Tibial nerve (tissue), 4 donors: ENCODE results near the gene PXN. TPM values are rescaled to one million over a fixed set of nuclear protein-coding genes. Genes with fewer than 3 reads are reported as not detected.

Experiments used
- DNase-seq, 2 donors: peaks; one replicate each; pipeline ENCODE4 v3.0.0-alpha.2; 2019; ENCODE audit warnings: low spot score in 2 of 2
- H3K27ac ChIP-seq, 4 donors: fragments of 200-600 bp; sonication (generic) in 3 of 4; one replicate each; pipeline ENCODE4 v1.5.1; 2017 to 2019; ENCODE audit warnings: mild to moderate bottlenecking in 1 of 4
- H3K27me3 ChIP-seq, 2 donors: fragments of 200-600 bp; sonication (generic) in 1 of 2; one replicate each; pipeline versions ENCODE4 v1.5.1 to v1.6.0; 2017 to 2019
- H3K36me3 ChIP-seq, 3 donors: fragments of 200-600 bp; sonication (generic); one replicate each; pipeline ENCODE4 v1.5.1; 2018 to 2019
- H3K4me1 ChIP-seq, 4 donors: fragments of 200-600 bp; sonication (generic) in 3 of 4; one replicate each; pipeline ENCODE4 v1.5.1; 2017 to 2019
- H3K4me3 ChIP-seq, 4 donors: fragments of 200-600 bp; sonication (generic) in 3 of 4; one replicate each; pipeline ENCODE4 v1.5.1; 2017 to 2019; ENCODE audit warnings: mild to moderate bottlenecking in 1 of 4, moderate library complexity in 1 of 4
- H3K9me3 ChIP-seq, 4 donors: fragments of 200-600 bp; sonication (generic) in 3 of 4; one replicate each; pipeline ENCODE4 v1.5.1; 2017 to 2019
- EP300 ChIP-seq, 2 donors: sonication (generic); formaldehyde crosslinking; IDR thresholded peaks; one replicate each; pipeline ENCODE4 v1.6.1; 2017; ENCODE audit warnings: antibody characterized with exemption in 2 of 2, mild to moderate bottlenecking in 1 of 2
- POLR2A ChIP-seq, 2 donors: fragments of 450-650 bp; IDR thresholded peaks; one replicate each; pipeline ENCODE4 v1.6.1; 2017; ENCODE audit warnings: antibody characterized with exemption in 2 of 2, mild to moderate bottlenecking in 2 of 2, moderate library complexity in 2 of 2
- WGBS, 2 donors: methylation state at CpG; one replicate each; pipeline ENCODE4 v1.1.5; 2018; 5-methylcytosine and 5-hydroxymethylcytosine counted together
- total RNA-seq, 4 donors: library from RNA; depleted of rRNA; stranded (reverse); fragments of >200 nt; gene quantifications; one replicate each; pipeline ENCODE4 v1.1.0, GENCODE V29; 2016
- TF ChIP-seq, protein P1 (sequence below), 5 experiments: fragments of 200-600 bp in 3 of 5; fragments of 450-650 bp in 2 of 5; sonication (generic) in 3 of 5; IDR thresholded peaks; one replicate each; pipeline ENCODE4 v1.5.1; 2016 to 2019; ENCODE audit warnings: antibody characterized with exemption in 5 of 5, mild to moderate bottlenecking in 3 of 5, moderate library complexity in 2 of 5

Gene PXN
- total RNA-seq, 4 donors from 2014 or later = 217 to 428 (median 330) TPM

DNA sequence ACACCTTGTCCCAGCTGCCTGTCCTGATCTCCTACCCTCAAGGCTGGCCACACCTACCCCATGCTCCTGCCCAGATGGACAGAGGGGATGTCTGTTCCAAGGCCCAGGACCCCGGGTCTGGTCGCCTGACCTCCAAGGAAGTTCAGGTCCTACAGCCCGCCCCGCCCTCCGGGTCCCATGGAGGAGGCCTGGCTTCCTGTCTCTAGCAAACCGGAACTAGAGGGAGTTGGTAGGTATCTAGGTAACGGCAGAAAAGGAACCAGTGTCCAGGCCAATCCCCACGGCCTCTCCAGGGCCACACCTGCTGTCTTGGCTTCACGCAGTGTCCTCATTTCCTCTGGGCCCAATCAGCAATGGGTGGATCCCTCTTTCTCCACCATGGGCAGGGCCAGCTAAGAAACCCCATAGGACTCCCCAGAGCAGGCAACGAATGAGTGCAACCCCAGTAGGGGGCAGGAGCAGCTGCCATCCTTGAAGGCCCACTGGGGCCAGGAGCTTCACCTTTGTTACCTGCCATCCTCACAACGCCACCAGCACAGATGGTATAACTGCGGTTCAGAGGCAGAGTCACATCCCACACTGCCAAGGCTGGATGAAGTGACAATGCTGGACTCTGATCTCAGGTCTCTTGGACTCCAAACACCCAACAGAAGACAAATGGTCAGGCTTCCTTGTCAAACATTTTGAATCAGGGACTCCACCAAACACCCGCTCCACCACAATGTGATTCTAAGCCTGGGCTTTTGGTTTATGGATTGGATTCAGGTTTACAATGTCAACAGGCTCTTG is 39.5 kb downstream of the PXN start:
- Histone ChIP-seq H3K4me1 (peaks cover 0 to 94% (median 62%) of the 10 kb centered on the region in 4 donors), H3K4me3 (no peak overlapping the region), H3K36me3 (peaks cover 4 to 41% (median 21%) of the 10 kb centered on the region in 3 donors), H3K9me3 (no peaks in the 10 kb centered on the region), H3K27ac (peak overlapping the region; percentile 15 to 88 (median 73)), H3K27me3 (no peaks in the 10 kb centered on the region)
- TF ChIP-seq, protein P1, sequence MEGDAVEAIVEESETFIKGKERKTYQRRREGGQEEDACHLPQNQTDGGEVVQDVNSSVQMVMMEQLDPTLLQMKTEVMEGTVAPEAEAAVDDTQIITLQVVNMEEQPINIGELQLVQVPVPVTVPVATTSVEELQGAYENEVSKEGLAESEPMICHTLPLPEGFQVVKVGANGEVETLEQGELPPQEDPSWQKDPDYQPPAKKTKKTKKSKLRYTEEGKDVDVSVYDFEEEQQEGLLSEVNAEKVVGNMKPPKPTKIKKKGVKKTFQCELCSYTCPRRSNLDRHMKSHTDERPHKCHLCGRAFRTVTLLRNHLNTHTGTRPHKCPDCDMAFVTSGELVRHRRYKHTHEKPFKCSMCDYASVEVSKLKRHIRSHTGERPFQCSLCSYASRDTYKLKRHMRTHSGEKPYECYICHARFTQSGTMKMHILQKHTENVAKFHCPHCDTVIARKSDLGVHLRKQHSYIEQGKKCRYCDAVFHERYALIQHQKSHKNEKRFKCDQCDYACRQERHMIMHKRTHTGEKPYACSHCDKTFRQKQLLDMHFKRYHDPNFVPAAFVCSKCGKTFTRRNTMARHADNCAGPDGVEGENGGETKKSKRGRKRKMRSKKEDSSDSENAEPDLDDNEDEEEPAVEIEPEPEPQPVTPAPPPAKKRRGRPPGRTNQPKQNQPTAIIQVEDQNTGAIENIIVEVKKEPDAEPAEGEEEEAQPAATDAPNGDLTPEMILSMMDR (IDR thresholded peaks at IDR 0.05) = no peak
- no peak for TF ChIP-seq POLR2A (IDR thresholded peaks at IDR 0.05)
- no peak for TF ChIP-seq EP300 (IDR thresholded peaks at IDR 0.05)
- no peak for DNase-seq
- 59 to 61% methylated on average over 12 to 13 of the region's 13 CpGs for WGBS, 2 donors

DNA sequence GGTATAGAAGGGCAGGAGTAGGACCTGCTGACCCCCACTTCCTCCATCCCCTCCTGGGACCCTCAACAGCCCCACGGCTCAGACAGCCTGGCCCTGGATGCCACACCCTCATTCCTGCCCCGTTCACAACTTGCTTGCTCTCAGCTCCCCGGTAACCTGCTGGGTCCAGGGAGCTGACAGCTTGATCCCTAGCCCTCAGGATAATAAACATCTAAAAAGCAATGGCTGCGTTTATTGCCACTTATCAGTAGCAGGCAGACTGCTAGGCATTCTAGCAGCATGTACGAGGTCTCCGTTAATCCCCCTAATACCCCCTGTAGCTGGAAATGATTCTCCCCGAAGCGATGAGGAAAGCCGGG is 40.4 kb downstream of the PXN start:
- WGBS, 2 donors = 21 to 23% methylated on average over 9 of the region's 9 CpGs
- DNase-seq = no peak
- Histone ChIP-seq H3K4me3 (peak overlapping the region in 2 of 4 donors; percentile 27 to 30), H3K36me3 (peaks cover 4 to 50% (median 25%) of the 10 kb centered on the region in 3 donors), H3K27me3 (no peaks in the 10 kb centered on the region), H3K4me1 (peaks cover 0 to 94% (median 53%) of the 10 kb centered on the region in 4 donors), H3K9me3 (no peaks in the 10 kb centered on the region), H3K27ac (peak overlapping the region; percentile 15 to 88 (median 73))
- TF ChIP-seq POLR2A (IDR thresholded peaks at IDR 0.05) (no peak), EP300 (IDR thresholded peaks at IDR 0.05) (no peak)
- TF ChIP-seq, protein P1 (IDR thresholded peaks at IDR 0.05) = no peak

- DNase-seq = no peak
- H3K27ac ChIP-seq = peak overlapping the region; percentile 15 to 88 (median 73)
- TF ChIP-seq EP300 (IDR thresholded peaks at IDR 0.05) (peak in 1 of 2 donors; percentile 47), POLR2A (IDR thresholded peaks at IDR 0.05) (peak in 1 of 2 donors; percentile 31)
- TF ChIP-seq, protein P1 (IDR thresholded peaks at IDR 0.05) = no peak
- peaks cover 4 to 56% (median 25%) of the 10 kb centered on the region in 3 donors for H3K36me3 ChIP-seq
- peak overlapping the region in 3 of 4 donors; percentile 11 to 30 (median 27) for H3K4me3 ChIP-seq
- WGBS, 2 donors = 36 to 40% methylated on average over 18 to 19 of the region's 25 CpGs
- H3K9me3 ChIP-seq = no peaks in the 10 kb centered on the region
- no peaks in the 10 kb centered on the region for H3K27me3 ChIP-seq
- H3K4me1 ChIP-seq = peaks cover 0 to 94% (median 47%) of the 10 kb centered on the region in 4 donors
Measured at GRCh38 chr12:120224304-120225199, 41.0 kb downstream of the PXN start.

GRCh38 chr12:120223458-120224303 is 41.8 kb downstream of the PXN start:
- no peaks in the 10 kb centered on the region for H3K27me3 ChIP-seq
- peaks cover 0 to 90% (median 38%) of the 10 kb centered on the region in 4 donors for H3K4me1 ChIP-seq
- H3K4me3 ChIP-seq = peak overlapping the region in 1 of 4 donors; percentile 30
- DNase-seq = no peak
- peak overlapping the region; percentile 15 to 88 (median 73) for H3K27ac ChIP-seq
- H3K36me3 ChIP-seq = peaks cover 8 to 65% (median 25%) of the 10 kb centered on the region in 3 donors
- no peaks in the 10 kb centered on the region for H3K9me3 ChIP-seq
- 78 to 81% methylated on average over 19 of the region's 19 CpGs for WGBS, 2 donors
- TF ChIP-seq POLR2A (IDR thresholded peaks at IDR 0.05) (no peak), EP300 (IDR thresholded peaks at IDR 0.05) (no peak)
- TF ChIP-seq, protein P1 (IDR thresholded peaks at IDR 0.05) = no peak
